Spinal cord (tissue), 10 donors: ENCODE results near the gene FMN1. TPM values are rescaled to one million over a fixed set of nuclear protein-coding genes. Genes with fewer than 3 reads are reported as not detected.

Experiments used
- DNase-seq, 6 donors: peaks; one replicate each; pipeline versions ENCODE4 v3.0.0 to v3.0.0-alpha.2; 2013 to 2015; ENCODE audit warnings: low spot score in 6 of 6, low read depth in 4 of 6
- H3K27ac ChIP-seq: one replicate; pipeline ENCODE4 v1.5.1; 2013; ENCODE audit warnings: low read depth, low read length, control low read depth
- H3K27me3 ChIP-seq: one replicate; pipeline ENCODE4 v1.6.1; 2013; ENCODE audit warnings: low read length; ENCODE audit not compliant: control insufficient read depth, insufficient read depth
- H3K36me3 ChIP-seq: one replicate; pipeline ENCODE4 v1.6.1; 2013; ENCODE audit warnings: low read length; ENCODE audit not compliant: control insufficient read depth, insufficient read depth
- H3K4me1 ChIP-seq: one replicate; pipeline ENCODE4 v1.6.1; 2013; ENCODE audit warnings: low read length; ENCODE audit not compliant: control insufficient read depth, insufficient read depth
- H3K4me3 ChIP-seq: one replicate; pipeline ENCODE4 v1.5.1; 2013; ENCODE audit warnings: low read depth, low read length, control low read depth
- H3K9me3 ChIP-seq: one replicate; pipeline ENCODE4 v1.6.1; 2013; ENCODE audit warnings: low read length; ENCODE audit not compliant: control insufficient read depth, insufficient read depth
- WGBS: methylation state at CpG from one replicate; pipeline ENCODE4 v1.1.5; 2013; ENCODE audit warnings: missing lambda C conversion rate; ENCODE audit not compliant: insufficient coverage; 5-methylcytosine and 5-hydroxymethylcytosine counted together
- polyA plus RNA-seq, 2 donors: library from polyadenylated mRNA; unstranded; fragments of 120-200 nt; gene quantifications; one replicate each; pipeline ENCODE4 v1.2.1, GENCODE V29; 2013; ENCODE audit not compliant: insufficient read length in 2 of 2
- total RNA-seq, 2 donors: library from RNA; depleted of rRNA in 1 of 2; stranded (reverse); fragments of 120-200 nt in 1 of 2; fragments of >200 nt in 1 of 2; gene quantifications; one replicate each; pipeline versions ENCODE4 v1.2.3 to v1.2.4, GENCODE V29; 2013 to 2014
- donor health status: healthy.

Gene FMN1
- total and polyA plus RNA-seq, 4 donors: 1.00 to 5.7 (median 2.8) TPM

GRCh38 chr15:33148129-33148751, 46.3 kb downstream of the FMN1 start:
- Histone ChIP-seq H3K27me3 (no peaks in the 10 kb centered on the region), H3K4me3 (no peak overlapping the region), H3K4me1 (peaks cover under 1% of the 10 kb centered on the region), H3K9me3 (no peaks in the 10 kb centered on the region), H3K36me3 (no peaks in the 10 kb centered on the region), H3K27ac (no peak overlapping the region)
- WGBS: 81% methylated on average over 7 of the region's 8 CpGs
- DNase-seq: no peak

- WGBS: 96% methylated on average over 4 of the region's 7 CpGs
- no peaks in the 10 kb centered on the region for H3K4me1 ChIP-seq
- H3K4me3 ChIP-seq: no peak overlapping the region
- H3K9me3 ChIP-seq: no peaks in the 10 kb centered on the region
- no peak for DNase-seq
- H3K27me3 ChIP-seq: no peaks in the 10 kb centered on the region
- H3K36me3 ChIP-seq: no peaks in the 10 kb centered on the region
- no peak overlapping the region for H3K27ac ChIP-seq
Measured at GRCh38 chr15:33146051-33146450, 48.5 kb downstream of the FMN1 start.

- no peaks in the 10 kb centered on the region for H3K36me3 ChIP-seq
- H3K4me3 ChIP-seq: no peak overlapping the region
- H3K27ac ChIP-seq: no peak overlapping the region
- WGBS: 91% methylated on average over 6 of the region's 6 CpGs
- H3K27me3 ChIP-seq: no peaks in the 10 kb centered on the region
- no peak for DNase-seq
- no peaks in the 10 kb centered on the region for H3K4me1 ChIP-seq
- no peaks in the 10 kb centered on the region for H3K9me3 ChIP-seq
Measured at GRCh38 chr15:33145447-33145846, 49.1 kb downstream of the FMN1 start.

- H3K36me3 ChIP-seq: no peaks in the 10 kb centered on the region
- 62% methylated on average over 2 of the region's 2 CpGs for WGBS
- no peaks in the 10 kb centered on the region for H3K9me3 ChIP-seq
- no peaks in the 10 kb centered on the region for H3K27me3 ChIP-seq
- H3K4me1 ChIP-seq: no peaks in the 10 kb centered on the region
- no peak overlapping the region for H3K4me3 ChIP-seq
- no peak overlapping the region for H3K27ac ChIP-seq
- no peak for DNase-seq
Measured at GRCh38 chr15:33142708-33143107, 51.8 kb downstream of the FMN1 start.

- no peaks in the 10 kb centered on the region for H3K4me1 ChIP-seq
- peak in 1 of 6 donors; percentile 12 for DNase-seq
- H3K27ac ChIP-seq: no peak overlapping the region
- WGBS: 82% methylated on average over 3 of the region's 3 CpGs
- no peak overlapping the region for H3K4me3 ChIP-seq
- no peaks in the 10 kb centered on the region for H3K36me3 ChIP-seq
- H3K9me3 ChIP-seq: no peaks in the 10 kb centered on the region
- no peaks in the 10 kb centered on the region for H3K27me3 ChIP-seq
Measured at GRCh38 chr15:33138000-33138399, 56.5 kb downstream of the FMN1 start.

- DNase-seq: no peak
- H3K36me3 ChIP-seq: no peaks in the 10 kb centered on the region
- H3K27ac ChIP-seq: no peak overlapping the region
- H3K27me3 ChIP-seq: no peaks in the 10 kb centered on the region
- no peak overlapping the region for H3K4me3 ChIP-seq
- no peaks in the 10 kb centered on the region for H3K9me3 ChIP-seq
- H3K4me1 ChIP-seq: no peaks in the 10 kb centered on the region
Measured at GRCh38 chr15:33137101-33137500, 57.4 kb downstream of the FMN1 start.

- no CpG with 5 or more reads among the region's 4 CpGs for WGBS
- H3K4me1 ChIP-seq: no peaks in the 10 kb centered on the region
- H3K9me3 ChIP-seq: no peaks in the 10 kb centered on the region
- H3K27ac ChIP-seq: no peak overlapping the region
- H3K36me3 ChIP-seq: no peaks in the 10 kb centered on the region
- DNase-seq: no peak
- no peak overlapping the region for H3K4me3 ChIP-seq
- H3K27me3 ChIP-seq: no peaks in the 10 kb centered on the region
Measured at GRCh38 chr15:33136353-33136752, 58.2 kb downstream of the FMN1 start.

- Histone ChIP-seq H3K4me3 (no peak overlapping the region), H3K9me3 (no peaks in the 10 kb centered on the region), H3K4me1 (no peaks in the 10 kb centered on the region), H3K27ac (no peak overlapping the region), H3K36me3 (no peaks in the 10 kb centered on the region), H3K27me3 (no peaks in the 10 kb centered on the region)
- DNase-seq: peak in 1 of 6 donors; percentile 48
- WGBS: 90% methylated on average over 2 of the region's 5 CpGs
Measured at GRCh38 chr15:33135355-33135781, 59.1 kb downstream of the FMN1 start.

- H3K4me3 ChIP-seq: no peak overlapping the region
- H3K27ac ChIP-seq: no peak overlapping the region
- peak in 2 of 6 donors; percentile 71 to 75 for DNase-seq
- H3K4me1 ChIP-seq: no peaks in the 10 kb centered on the region
- no peaks in the 10 kb centered on the region for H3K27me3 ChIP-seq
- no peaks in the 10 kb centered on the region for H3K36me3 ChIP-seq
- WGBS: 50% methylated on average over 1 of the region's 3 CpGs
- no peaks in the 10 kb centered on the region for H3K9me3 ChIP-seq
Measured at GRCh38 chr15:33132722-33133345, 61.7 kb downstream of the FMN1 start.

GRCh38 chr15:33132233-33132580, 62.3 kb downstream of the FMN1 start:
- Histone ChIP-seq H3K9me3 (no peaks in the 10 kb centered on the region), H3K36me3 (no peaks in the 10 kb centered on the region), H3K27ac (no peak overlapping the region), H3K4me3 (no peak overlapping the region), H3K4me1 (no peaks in the 10 kb centered on the region), H3K27me3 (no peaks in the 10 kb centered on the region)
- WGBS: 67% methylated on average over 1 of the region's 3 CpGs
- peak in 1 of 6 donors; percentile 57 for DNase-seq
